Endothelial cell (in vitro differentiated cells): ENCODE data around the gene ZFR. TPM values are rescaled to one million over a fixed set of nuclear protein-coding genes. Genes with fewer than 3 reads are reported as not detected.
"Not testable (repeated sequence)": the region's sequence is repeated elsewhere in the genome, so short reads cannot be mapped to it uniquely, and the experiment has no call there.

Experiments used
- DNase-seq: peaks from one replicate; pipeline ENCODE4 v3.0.0; 2021; ENCODE audit warnings: low spot score
- H3K27ac Mint-ChIP-seq: one replicate; pipeline ENCODE4 v1.8.0; 2021; ENCODE audit warnings: mixed read lengths, inconsistent platforms; ENCODE audit not compliant: unreplicated experiment
- H3K27me3 Mint-ChIP-seq: one replicate; pipeline ENCODE4 v1.8.0; 2021; ENCODE audit warnings: mild to moderate bottlenecking, moderate library complexity, mixed read lengths, inconsistent platforms; ENCODE audit not compliant: unreplicated experiment
- H3K36me3 Mint-ChIP-seq: one replicate; pipeline ENCODE4 v1.8.0; 2021; ENCODE audit warnings: mild to moderate bottlenecking, low read depth, mixed read lengths, inconsistent platforms; ENCODE audit not compliant: unreplicated experiment
- H3K4me1 Mint-ChIP-seq: one replicate; pipeline ENCODE4 v1.8.0; 2021; ENCODE audit warnings: mild to moderate bottlenecking, mixed read lengths, inconsistent platforms; ENCODE audit not compliant: unreplicated experiment
- H3K4me3 Mint-ChIP-seq: one replicate; pipeline ENCODE4 v1.8.0; 2021; ENCODE audit warnings: mild to moderate bottlenecking, mixed read lengths, inconsistent platforms; ENCODE audit not compliant: unreplicated experiment
- H3K9me3 Mint-ChIP-seq: one replicate; pipeline ENCODE4 v1.8.0; 2021; ENCODE audit warnings: mixed read lengths, inconsistent platforms; ENCODE audit not compliant: unreplicated experiment
- CTCF ChIP-seq: fragments of 200-600 bp; sonication (generic); IDR thresholded peaks from one replicate; pipeline ENCODE4 v1.5.0; 2021; ENCODE audit warnings: antibody characterized with exemption; ENCODE audit not compliant: unreplicated experiment
- total RNA-seq: library from RNA; stranded (reverse); fragmentation: NEBNext Ultra II Directional; extraction: Animal tissue kit (Norgen Biotek cat#: 25700); gene quantifications from one replicate; pipeline ENCODE4 v1.2.1, GENCODE V29; 2021; ENCODE audit not compliant: unreplicated experiment

Gene ZFR
- total RNA-seq, 1 donor from 2014 or later: 72.9 TPM

GRCh38 chr5:32403760-32404159 lies 40.8 kb downstream of the ZFR start:
- H3K9me3 Mint-ChIP-seq: no peaks in the 10 kb centered on the region
- peaks cover 27% of the 10 kb centered on the region for H3K36me3 Mint-ChIP-seq
- DNase-seq: no peak
- no peak overlapping the region for H3K4me3 Mint-ChIP-seq
- H3K27ac Mint-ChIP-seq: no peak overlapping the region
- H3K27me3 Mint-ChIP-seq: no peaks in the 10 kb centered on the region
- no peaks in the 10 kb centered on the region for H3K4me1 Mint-ChIP-seq
- no peak for TF ChIP-seq CTCF

DNA sequence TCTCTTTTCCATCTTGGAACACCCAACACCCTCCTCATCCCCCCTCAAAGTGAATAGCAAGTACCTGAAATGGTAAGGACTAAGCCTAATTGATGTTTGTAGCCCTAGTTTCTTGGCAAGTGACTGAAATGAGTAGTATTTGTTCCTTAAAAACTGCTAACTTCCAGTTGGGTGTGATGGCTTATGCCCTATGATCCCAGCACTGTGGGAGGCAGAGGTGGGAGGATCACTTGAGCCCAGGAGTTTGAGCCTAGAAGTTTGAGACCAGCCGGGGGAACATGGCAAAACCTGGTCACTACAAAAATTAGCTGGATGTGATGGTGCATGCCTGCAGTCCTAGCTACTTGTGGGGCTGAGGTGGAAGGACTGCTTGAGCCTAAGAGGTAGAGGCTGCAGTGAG lies 44.1 kb downstream of the ZFR start:
- H3K9me3 Mint-ChIP-seq: no peaks in the 10 kb centered on the region
- no peak for DNase-seq
- peaks cover 3% of the 10 kb centered on the region for H3K27me3 Mint-ChIP-seq
- H3K27ac Mint-ChIP-seq: no peak overlapping the region
- H3K4me1 Mint-ChIP-seq: no peaks in the 10 kb centered on the region
- TF ChIP-seq CTCF: no peak
- H3K36me3 Mint-ChIP-seq: peaks cover 27% of the 10 kb centered on the region
- no peak overlapping the region for H3K4me3 Mint-ChIP-seq

- H3K4me1 Mint-ChIP-seq, DNase-seq, H3K27ac Mint-ChIP-seq, H3K9me3 Mint-ChIP-seq, H3K27me3 Mint-ChIP-seq, H3K4me3 Mint-ChIP-seq: not testable (repeated sequence)
- peaks cover 31% of the 10 kb centered on the region for H3K36me3 Mint-ChIP-seq
Measured at GRCh38 chr5:32398754-32399153, 45.8 kb downstream of the ZFR start.

DNA sequence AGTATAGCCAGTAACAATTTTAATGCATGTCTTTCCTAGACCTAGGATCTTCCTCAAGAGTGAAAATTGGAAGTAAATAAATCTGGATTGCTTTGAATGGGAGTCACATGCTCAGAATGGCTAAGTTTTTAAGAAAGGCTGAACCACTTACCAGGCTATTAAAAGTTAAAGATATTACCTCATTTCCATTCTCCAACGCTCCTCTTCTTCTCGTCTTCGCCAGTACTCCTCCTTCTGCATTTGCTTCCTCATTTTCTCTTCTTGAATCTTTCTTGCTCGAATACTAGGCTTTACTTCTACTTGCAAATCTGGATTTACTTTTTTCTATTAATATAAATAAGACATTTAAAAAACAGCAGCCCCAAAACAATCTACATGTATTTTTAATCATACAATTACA lies 49.6 kb downstream of the ZFR start:
- H3K27me3 Mint-ChIP-seq: peaks cover 3% of the 10 kb centered on the region

GRCh38 chr5:32392039-32392438 lies 52.5 kb downstream of the ZFR start:
- Mint-ChIP-seq H3K9me3 (no peaks in the 10 kb centered on the region), H3K4me3 (no peak overlapping the region), H3K4me1 (no peaks in the 10 kb centered on the region), H3K36me3 (peaks cover 34% of the 10 kb centered on the region), H3K27ac (no peak overlapping the region), H3K27me3 (peaks cover 3% of the 10 kb centered on the region)
- TF ChIP-seq CTCF: no peak
- DNase-seq: no peak

More for the DNA sequence above, 49.6 kb downstream of the ZFR start:
- DNase-seq: no peak
- Mint-ChIP-seq H3K4me3 (no peak overlapping the region), H3K27ac (no peak overlapping the region), H3K4me1 (no peaks in the 10 kb centered on the region), H3K9me3 (no peaks in the 10 kb centered on the region), H3K36me3 (peaks cover 25% of the 10 kb centered on the region)
- TF ChIP-seq CTCF: no peak
